ENCODE data around the gene RAP1GDS1.

Gene RAP1GDS1

GRCh38 chr4:98482847-98483806 lies 221.9 kb downstream of the RAP1GDS1 start:
- no peak for DNase-seq (ENCODE audit: low read depth)

- DNase-seq (ENCODE audit: low read depth) = no peak
Measured at GRCh38 chr4:98484031-98484430, 222.8 kb downstream of the RAP1GDS1 start.

- DNase-seq (ENCODE audit: low read depth) = no peak
Measured at GRCh38 chr4:98485816-98486345, 224.7 kb downstream of the RAP1GDS1 start.

- DNase-seq (ENCODE audit: low read depth) = no peak
Measured at GRCh38 chr4:98490251-98490650, 229.1 kb downstream of the RAP1GDS1 start.

- no peak for DNase-seq (ENCODE audit: low read depth)
Measured at GRCh38 chr4:98491899-98492559, 230.8 kb downstream of the RAP1GDS1 start.

- no peak for DNase-seq (ENCODE audit: low read depth)
Measured at GRCh38 chr4:98493296-98493695, 232.1 kb downstream of the RAP1GDS1 start.

Measured in activated T-cell treated with anti-CD3 and anti-CD28 coated beads for 1 hour (primary cell).